Measurements from ENCODE around the gene CAPZA1.

Gene CAPZA1

GRCh38 chr1:112643080-112643479 lies 23.4 kb downstream of the CAPZA1 start:
- H3K27me3 Mint-ChIP-seq (ENCODE audit: low read depth), result no peaks in the 10 kb centered on the region
- H3K36me3 Mint-ChIP-seq (ENCODE audit: low read depth), result peaks cover 49% of the 10 kb centered on the region
- H3K4me1 Mint-ChIP-seq, result no peaks in the 10 kb centered on the region
- H3K4me3 Mint-ChIP-seq, result no peak overlapping the region
- H3K9me3 Mint-ChIP-seq, result peaks cover under 1% of the 10 kb centered on the region
- H3K27ac Mint-ChIP-seq, result no peak overlapping the region
- no peak for TF ChIP-seq CTCF (IDR thresholded peaks at IDR 0.05; ENCODE audit: unreplicated experiment in 3 of 3)

- Mint-ChIP-seq H3K4me1 (no peaks in the 10 kb centered on the region), H3K36me3 (ENCODE audit: low read depth) (peaks cover 67% of the 10 kb centered on the region), H3K27me3 (ENCODE audit: low read depth) (no peaks in the 10 kb centered on the region), H3K27ac (no peak overlapping the region), H3K9me3 (no peaks in the 10 kb centered on the region), H3K4me3 (no peak overlapping the region)
- no peak for TF ChIP-seq CTCF (IDR thresholded peaks at IDR 0.05; ENCODE audit: unreplicated experiment in 3 of 3)
These were observed 26.6 kb downstream of the CAPZA1 start for GRCh38 chr1:112646225-112646624.

GRCh38 chr1:112651205-112651604 lies 31.6 kb downstream of the CAPZA1 start:
- TF ChIP-seq CTCF (IDR thresholded peaks at IDR 0.05; ENCODE audit: unreplicated experiment in 3 of 3), result no peak
- Mint-ChIP-seq H3K27me3 (ENCODE audit: low read depth) (no peaks in the 10 kb centered on the region), H3K36me3 (ENCODE audit: low read depth) (peaks cover 52% of the 10 kb centered on the region), H3K27ac (no peak overlapping the region), H3K9me3 (no peaks in the 10 kb centered on the region), H3K4me3 (no peak overlapping the region), H3K4me1 (no peaks in the 10 kb centered on the region)

GRCh38 chr1:112665857-112666256 lies 46.2 kb downstream of the CAPZA1 start:
- peaks cover 79% of the 10 kb centered on the region for H3K36me3 Mint-ChIP-seq (ENCODE audit: low read depth)
- H3K9me3 Mint-ChIP-seq, result no peaks in the 10 kb centered on the region
- H3K4me3 Mint-ChIP-seq, result no peak overlapping the region
- H3K27ac Mint-ChIP-seq, result no peak overlapping the region
- no peak for TF ChIP-seq CTCF (IDR thresholded peaks at IDR 0.05; ENCODE audit: unreplicated experiment in 3 of 3)
- H3K4me1 Mint-ChIP-seq, result no peaks in the 10 kb centered on the region
- no peaks in the 10 kb centered on the region for H3K27me3 Mint-ChIP-seq (ENCODE audit: low read depth)

GRCh38 chr1:112666946-112667345 lies 47.3 kb downstream of the CAPZA1 start:
- H3K27ac Mint-ChIP-seq, result no peak overlapping the region
- no peaks in the 10 kb centered on the region for H3K27me3 Mint-ChIP-seq (ENCODE audit: low read depth)
- no peak overlapping the region for H3K4me3 Mint-ChIP-seq
- H3K36me3 Mint-ChIP-seq (ENCODE audit: low read depth), result peaks cover 77% of the 10 kb centered on the region
- peaks cover 6% of the 10 kb centered on the region for H3K4me1 Mint-ChIP-seq
- no peak for TF ChIP-seq CTCF (IDR thresholded peaks at IDR 0.05; ENCODE audit: unreplicated experiment in 3 of 3)
- no peaks in the 10 kb centered on the region for H3K9me3 Mint-ChIP-seq

GRCh38 chr1:112672009-112672408 lies 52.4 kb downstream of the CAPZA1 start:
- no peaks in the 10 kb centered on the region for H3K27me3 Mint-ChIP-seq (ENCODE audit: low read depth)
- TF ChIP-seq CTCF (IDR thresholded peaks at IDR 0.05; ENCODE audit: unreplicated experiment in 3 of 3), result no peak
- peak overlapping the region in 1 of 3 experiments; percentile 4 for H3K4me3 Mint-ChIP-seq
- H3K9me3 Mint-ChIP-seq, result no peaks in the 10 kb centered on the region
- peaks cover 38% of the 10 kb centered on the region for H3K4me1 Mint-ChIP-seq
- H3K27ac Mint-ChIP-seq, result peak overlapping the region; percentile 43 to 99 (median 99)
- H3K36me3 Mint-ChIP-seq (ENCODE audit: low read depth), result peaks cover 60% of the 10 kb centered on the region
